ENCODE data around the gene GABRB3. TPM values are rescaled to one million over a fixed set of nuclear protein-coding genes. Genes with fewer than 3 reads are reported as not detected.

GABRB3 gene
- total and polyA plus RNA-seq, 10 donors = 0.09 to 7.0 (median 1.2) TPM

DNA sequence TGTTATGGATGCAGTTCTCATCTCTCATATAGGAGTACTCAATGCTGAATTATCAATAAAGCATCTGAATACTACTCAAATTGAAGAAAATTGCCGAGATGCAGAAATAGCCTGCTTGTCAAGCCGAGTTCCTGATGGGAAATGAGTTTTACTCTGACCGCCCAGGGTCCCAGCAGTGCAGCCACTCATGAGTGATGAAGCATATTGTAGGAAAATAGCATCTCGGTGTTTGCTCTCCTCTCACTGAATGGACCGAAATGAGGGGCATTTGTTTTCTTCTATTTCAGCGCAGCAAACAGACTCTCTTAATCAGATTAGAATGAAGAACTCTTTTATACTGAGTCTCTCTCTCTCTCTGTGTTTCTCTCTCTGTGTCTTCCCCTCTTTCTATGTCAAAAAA is 190.0 kb downstream of the GABRB3 start:
- H3K36me3 ChIP-seq = no peaks in the 10 kb centered on the region
- DNase-seq = no peak
- no peak overlapping the region for H3K27ac ChIP-seq
- peaks cover 0 to 33% (median 9%) of the 10 kb centered on the region in 8 donors for H3K9me3 ChIP-seq
- H3K4me1 ChIP-seq = no peaks in the 10 kb centered on the region
- intact Hi-C loops (cut with DNase I; ENCODE audit: low total_unique reads) = no loop called here
- no peaks in the 10 kb centered on the region for H3K27me3 ChIP-seq (replicated peaks in 1 of 7)
- 85 to 91% (median 88%) methylated on average over 6 of the region's 6 CpGs for WGBS, 5 donors
- H3K4me3 ChIP-seq = no peak overlapping the region
- TF ChIP-seq CTCF (IDR thresholded peaks at IDR 0.05 in 8 of 11, conservative IDR thresholded peaks at IDR 0.05 in 3 of 11) (no peak), POLR2AphosphoS5 (IDR thresholded peaks at IDR 0.05) (no peak), POLR2A (IDR thresholded peaks at IDR 0.05) (no peak)

DNA sequence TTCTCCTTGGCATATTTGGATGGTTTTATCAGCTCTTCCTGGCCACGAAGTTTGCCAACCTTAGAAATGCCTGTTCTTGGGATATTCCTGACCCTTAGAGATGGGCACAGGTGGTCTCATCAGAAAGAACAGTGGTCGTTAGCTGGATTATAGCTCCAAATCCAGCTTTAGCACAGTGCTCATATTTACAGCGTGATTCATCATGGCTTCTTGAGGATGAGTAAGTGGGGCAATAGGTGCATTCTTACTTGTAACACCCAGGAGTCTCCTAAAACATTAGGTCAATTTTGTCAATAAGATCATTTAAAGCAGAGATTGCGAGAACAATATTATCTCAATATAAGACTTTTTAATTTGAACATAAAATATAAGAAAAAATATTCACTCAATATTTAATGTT is 191.9 kb downstream of the GABRB3 start:
- H3K4me1 ChIP-seq = no peaks in the 10 kb centered on the region
- peaks cover 0 to 39% (median 8%) of the 10 kb centered on the region in 8 donors for H3K9me3 ChIP-seq
- no peak overlapping the region for H3K27ac ChIP-seq
- TF ChIP-seq POLR2AphosphoS5 (IDR thresholded peaks at IDR 0.05) (no peak), POLR2A (IDR thresholded peaks at IDR 0.05) (no peak), CTCF (IDR thresholded peaks at IDR 0.05 in 8 of 11, conservative IDR thresholded peaks at IDR 0.05 in 3 of 11) (no peak)
- H3K4me3 ChIP-seq = no peak overlapping the region
- intact Hi-C loops (cut with DNase I; ENCODE audit: low total_unique reads) = no loop called here
- no peak for DNase-seq
- 47 to 77% (median 54%) methylated on average over 3 to 4 of the region's 4 CpGs for WGBS, 5 donors
- H3K36me3 ChIP-seq = no peaks in the 10 kb centered on the region
- H3K27me3 ChIP-seq (replicated peaks in 1 of 7) = no peaks in the 10 kb centered on the region

GRCh38 chr15:26572602-26573350 is 200.1 kb downstream of the GABRB3 start:
- TF ChIP-seq POLR2AphosphoS5 (IDR thresholded peaks at IDR 0.05) = no peak
- no peak for TF ChIP-seq POLR2A (IDR thresholded peaks at IDR 0.05)
- TF ChIP-seq CTCF (IDR thresholded peaks at IDR 0.05 in 8 of 11, conservative IDR thresholded peaks at IDR 0.05 in 3 of 11) = no peak

GRCh38 chr15:26571346-26571745 is 201.5 kb downstream of the GABRB3 start:
- Histone ChIP-seq H3K4me1 (no peaks in the 10 kb centered on the region), H3K9me3 (peaks cover 0 to 42% (median 13%) of the 10 kb centered on the region in 8 donors), H3K27me3 (replicated peaks in 1 of 7) (no peaks in the 10 kb centered on the region), H3K27ac (no peak overlapping the region), H3K4me3 (no peak overlapping the region), H3K36me3 (no peaks in the 10 kb centered on the region)
- 71 to 88% (median 87%) methylated on average over 5 of the region's 5 CpGs for WGBS, 5 donors
- intact Hi-C loops (cut with DNase I; ENCODE audit: low total_unique reads) = no loop called here
- DNase-seq = no peak
- TF ChIP-seq POLR2A (IDR thresholded peaks at IDR 0.05) = no peak
- TF ChIP-seq CTCF (IDR thresholded peaks at IDR 0.05 in 8 of 11, conservative IDR thresholded peaks at IDR 0.05 in 3 of 11) = no peak
- no peak for TF ChIP-seq POLR2AphosphoS5 (IDR thresholded peaks at IDR 0.05)

More at GRCh38 chr15:26572602-26573350, 200.1 kb downstream of the GABRB3 start:
- WGBS, 5 donors = 71 to 84% (median 73%) methylated on average over 5 of the region's 5 CpGs
- intact Hi-C loops (cut with DNase I; ENCODE audit: low total_unique reads) = no loop called here
- no peak overlapping the region for H3K27ac ChIP-seq
- no peaks in the 10 kb centered on the region for H3K27me3 ChIP-seq (replicated peaks in 1 of 7)
- no peak for DNase-seq
- H3K9me3 ChIP-seq = peaks cover 0 to 47% (median 13%) of the 10 kb centered on the region in 8 donors
- H3K36me3 ChIP-seq = no peaks in the 10 kb centered on the region
- H3K4me1 ChIP-seq = no peaks in the 10 kb centered on the region
- no peak overlapping the region for H3K4me3 ChIP-seq

Measured in spleen (tissue), 11 donors.